HepG2 (cell line): ENCODE measurements around the gene SIRT6.

Experiments used
- CTCF ChIP-seq: sonication (generic); formaldehyde crosslinking; IDR thresholded peaks from 2 replicates; pipeline ENCODE4 v1.5.0; 2020; ENCODE audit warnings: mild to moderate bottlenecking, missing genetic modification reagents, moderate library complexity
- DPF2 ChIP-seq: sonication (generic); formaldehyde crosslinking; IDR thresholded peaks from 2 replicates; pipeline ENCODE4 v1.4.0; 2020; ENCODE audit warnings: mild to moderate bottlenecking, low read depth, missing genetic modification reagents, borderline replicate concordance
- GATAD2A ChIP-seq: IDR thresholded peaks from 2 replicates; pipeline ENCODE4 v1.6.1; 2016
- NBN ChIP-seq: fragments of 450-650 bp; conservative IDR thresholded peaks from 2 replicates; pipeline ENCODE4 v1.6.1; 2017
- NFYC ChIP-seq: IDR thresholded peaks from 2 replicates; pipeline ENCODE4 v1.6.1; 2016; ENCODE audit warnings: missing genetic modification reagents, missing compliant biosample characterization
- RFX5 ChIP-seq: IDR thresholded peaks from 2 replicates; pipeline ENCODE4 v1.6.1; 2011; ENCODE audit warnings: low read depth, low read length, improper control_type of control experiment
- STAT5B ChIP-seq: sonication (generic); formaldehyde crosslinking; IDR thresholded peaks from 2 replicates; pipeline ENCODE4 v1.4.0; 2020; ENCODE audit warnings: missing genetic modification reagents
- ZNF24 ChIP-seq: fragments of 450-650 bp; IDR thresholded peaks from 2 replicates; pipeline ENCODE4 v1.6.1; 2017; ENCODE audit warnings: antibody characterized with exemption, mild to moderate bottlenecking
- ZNF564 ChIP-seq: sonication (generic); formaldehyde crosslinking; IDR thresholded peaks from 2 replicates; pipeline ENCODE4 v1.8.1; 2023; ENCODE audit warnings: mild to moderate bottlenecking, missing genetic modification reagents

GRCh38 chr19:4225885-4226284, 43.5 kb upstream of the SIRT6 start:
- TF ChIP-seq STAT5B (CRISPR knock-in tag) (no peak), RFX5 (no peak), ZNF24 (no peak), NFYC (no peak), ZNF564 (CRISPR knock-in tag) (no peak), NBN (no peak), GATAD2A (CRISPR knock-in tag) (no peak), CTCF (CRISPR knock-in tag) (no peak), DPF2 (CRISPR knock-in tag) (no peak)
